Measurements from ENCODE around the gene CAMSAP1. TPM values are rescaled to one million over a fixed set of nuclear protein-coding genes. Genes with fewer than 3 reads are reported as not detected.

Gene CAMSAP1
- total RNA-seq, 1 experiment from 2014 or later, result 52.7 TPM

DNA sequence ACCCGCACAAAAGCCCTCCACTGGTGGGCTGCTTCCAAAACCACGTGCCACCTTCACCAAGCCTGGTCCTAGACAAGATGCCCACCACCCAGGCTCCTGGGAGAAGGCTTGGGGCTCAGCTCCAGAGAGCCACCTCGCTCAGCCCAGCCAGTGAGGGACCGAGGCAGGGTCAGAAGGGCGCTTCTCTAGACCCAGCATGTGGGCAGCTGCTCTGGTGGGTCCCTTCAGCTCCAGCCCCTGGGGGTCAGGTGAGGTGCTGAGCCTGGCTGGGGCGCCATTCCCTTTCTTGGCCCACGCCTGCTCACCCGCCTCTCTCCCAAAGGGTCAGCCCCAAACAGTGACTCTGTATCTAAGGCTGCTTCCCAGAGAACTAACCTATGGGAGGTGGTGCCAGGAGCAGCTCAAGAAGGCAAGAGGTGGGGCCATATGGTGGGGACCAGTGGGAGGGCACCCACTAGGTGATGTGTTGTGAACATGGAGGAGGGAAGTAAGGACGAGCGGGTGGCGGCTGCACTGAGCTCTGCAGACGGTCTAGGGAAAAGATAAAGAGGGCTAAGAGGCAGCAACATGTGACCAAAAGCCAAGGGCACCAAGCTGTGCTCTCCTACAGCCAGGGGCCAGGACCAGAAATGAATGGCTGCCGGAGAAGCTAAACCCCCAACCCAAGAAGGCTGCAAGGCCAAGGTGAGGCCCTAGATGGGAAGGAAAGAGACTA, 79.3 kb downstream of the CAMSAP1 start:
- Histone ChIP-seq H3T11ph (ENCODE audit: low read length) (no peak overlapping the region), H3K4ac (ENCODE audit: low read depth, low read length) (no peak overlapping the region), H2BK12ac (ENCODE audit: insufficient read length, low read depth, low read length) (no peak overlapping the region), H3K4me2 (ENCODE audit: insufficient read depth, insufficient read length, low read length) (no peak overlapping the region), H3K14ac (ENCODE audit: insufficient read depth, low read length) (no peak overlapping the region), H4K5ac (ENCODE audit: insufficient read length, low read depth, low read length) (no peak overlapping the region), H3K56ac (ENCODE audit: insufficient read length, low read depth, low read length) (no peak overlapping the region), H3K23ac (ENCODE audit: insufficient read length, low read depth, low read length) (no peak overlapping the region), H4K8ac (replicated peaks; ENCODE audit: insufficient read length, low read depth, low read length) (no peak overlapping the region), H3K9me3 (ENCODE audit: control insufficient read depth, low read depth, low read length) (no peaks in the 10 kb centered on the region), H2BK120ac (ENCODE audit: low read depth, low read length, poor library complexity, severe bottlenecking) (no peak overlapping the region), H2AFZ (ENCODE audit: low read length) (no peak overlapping the region), H2BK5ac (ENCODE audit: insufficient read length, low read length) (no peak overlapping the region), H3K4me1 (ENCODE audit: insufficient read depth, low read length) (no peaks in the 10 kb centered on the region), H3K79me1 (ENCODE audit: insufficient read depth, low read depth, low read length, poor library complexity, severe bottlenecking) (no peaks in the 10 kb centered on the region), H3K27me3 (ENCODE audit: insufficient read depth, low read length) (no peaks in the 10 kb centered on the region), H2BK15ac (ENCODE audit: low read depth, low read length) (no peak overlapping the region), H3K79me2 (ENCODE audit: insufficient read depth, low read length) (peaks cover 2% of the 10 kb centered on the region; the same call in 1 of the 2 replicates), H2BK20ac (ENCODE audit: low read depth, low read length, poor library complexity, severe bottlenecking) (no peak overlapping the region), H3K23me2 (ENCODE audit: insufficient read length, low read depth, low read length, poor library complexity, severe bottlenecking) (no peaks in the 10 kb centered on the region), H4K20me1 (ENCODE audit: control insufficient read depth, insufficient read depth, insufficient read length) (peaks cover 2% of the 10 kb centered on the region), H3K27ac (ENCODE audit: insufficient read length, low read depth, low read length) (no peak overlapping the region), H3K18ac (ENCODE audit: insufficient read length, low read depth, low read length) (no peak overlapping the region), H2AK5ac (ENCODE audit: insufficient read length, low read length) (no peak overlapping the region), H3K9ac (ENCODE audit: extremely low read depth, insufficient read length, low read length) (no peak overlapping the region), H4K91ac (ENCODE audit: insufficient read length, low read depth, low read length) (no peak overlapping the region)
- Mint-ChIP-seq H3K27ac (peak overlapping the region in 2 of 3 experiments; percentile 85 to 87; a peak in 4 of 7 replicates), H3K9me3 (no peaks in the 10 kb centered on the region), H3K27me3 (ENCODE audit: low read depth) (no peaks in the 10 kb centered on the region), H3K36me3 (ENCODE audit: insufficient read depth in 1 of 3, low read depth in 3 of 3) (peaks cover 22 to 43% (median 32%) of the 10 kb centered on the region in 3 experiments; a peak in 6 of 7 replicates), H3K4me1 (peaks cover 6% of the 10 kb centered on the region in 2 experiments), H3K4me3 (no peak overlapping the region)
- TF ChIP-seq, protein P1, sequence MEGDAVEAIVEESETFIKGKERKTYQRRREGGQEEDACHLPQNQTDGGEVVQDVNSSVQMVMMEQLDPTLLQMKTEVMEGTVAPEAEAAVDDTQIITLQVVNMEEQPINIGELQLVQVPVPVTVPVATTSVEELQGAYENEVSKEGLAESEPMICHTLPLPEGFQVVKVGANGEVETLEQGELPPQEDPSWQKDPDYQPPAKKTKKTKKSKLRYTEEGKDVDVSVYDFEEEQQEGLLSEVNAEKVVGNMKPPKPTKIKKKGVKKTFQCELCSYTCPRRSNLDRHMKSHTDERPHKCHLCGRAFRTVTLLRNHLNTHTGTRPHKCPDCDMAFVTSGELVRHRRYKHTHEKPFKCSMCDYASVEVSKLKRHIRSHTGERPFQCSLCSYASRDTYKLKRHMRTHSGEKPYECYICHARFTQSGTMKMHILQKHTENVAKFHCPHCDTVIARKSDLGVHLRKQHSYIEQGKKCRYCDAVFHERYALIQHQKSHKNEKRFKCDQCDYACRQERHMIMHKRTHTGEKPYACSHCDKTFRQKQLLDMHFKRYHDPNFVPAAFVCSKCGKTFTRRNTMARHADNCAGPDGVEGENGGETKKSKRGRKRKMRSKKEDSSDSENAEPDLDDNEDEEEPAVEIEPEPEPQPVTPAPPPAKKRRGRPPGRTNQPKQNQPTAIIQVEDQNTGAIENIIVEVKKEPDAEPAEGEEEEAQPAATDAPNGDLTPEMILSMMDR (conservative IDR thresholded peaks at IDR 0.05), result no peak
- DNase-seq, result no peak
- whole genome bisulfite sequencing (ENCODE audit: extremely low coverage, insufficient read length, low lambda C conversion rate), result no CpG with 5 or more reads among the region's 13 CpGs

Data from H9 (cell line).